ENCODE results near the gene PGP. TPM values are rescaled to one million over a fixed set of nuclear protein-coding genes. Genes with fewer than 3 reads are reported as not detected.

Gene PGP
- polyA plus RNA-seq, 2 of the 4 experiments (the other 2 are of a cell fraction): 13.9 to 33.7 TPM

DNA sequence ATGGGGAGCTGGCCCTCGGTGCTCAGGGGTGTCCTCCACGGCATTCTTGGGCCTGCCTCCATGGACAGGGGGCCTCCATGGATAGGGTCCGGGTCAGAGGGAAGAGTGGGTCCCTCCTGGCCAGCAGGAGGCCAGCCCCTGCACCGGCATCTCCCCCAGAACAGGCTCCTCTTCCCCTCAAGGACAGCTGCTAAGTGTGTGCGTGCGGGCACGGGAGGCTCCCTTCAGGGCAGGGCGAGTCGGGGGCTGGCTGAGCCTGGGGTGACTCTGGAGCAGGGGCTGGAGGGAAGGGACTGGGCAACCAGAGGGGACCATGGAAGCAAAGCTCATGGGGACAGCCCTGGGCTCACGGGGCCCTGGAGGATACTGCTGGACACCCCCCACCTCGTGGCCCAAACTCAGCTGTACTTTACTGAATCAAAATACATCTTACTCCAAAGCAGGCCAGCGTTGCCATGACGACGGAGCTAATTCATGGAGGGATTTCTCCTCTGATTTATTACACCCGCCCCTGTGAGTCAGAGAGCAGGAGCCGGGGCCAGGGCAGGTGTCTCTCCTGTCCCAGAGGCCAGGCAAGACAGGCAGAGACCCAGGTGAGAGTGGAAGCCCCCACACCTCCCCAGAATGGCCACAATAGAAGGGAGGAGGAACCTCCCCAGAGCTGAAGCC is 20.3 kb downstream of the PGP start (continued):
- TF ChIP-seq FOXS1 (CRISPR knock-in tag; IDR thresholded peaks at IDR 0.05) (no peak), KDM5A (IDR thresholded peaks at IDR 0.05) (no peak), MAZ (IDR thresholded peaks at IDR 0.05; ENCODE audit: borderline replicate concordance, low read depth, low read length) (no peak), CBX8 (IDR thresholded peaks at IDR 0.05) (no peak)

DNA sequence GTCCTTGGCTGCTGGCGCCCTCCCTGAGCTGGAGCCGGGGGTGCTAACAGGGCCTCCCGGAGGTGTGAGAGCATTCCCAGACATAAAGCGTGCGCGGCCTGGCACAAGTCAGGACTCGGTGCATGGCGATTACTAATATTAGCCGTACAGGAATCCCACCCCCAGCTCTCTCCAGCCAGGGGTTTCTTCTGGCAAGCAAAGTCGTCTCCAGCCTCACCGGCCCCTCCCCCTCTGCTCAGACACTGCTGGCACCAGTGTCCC is 23.3 kb downstream of the PGP start:
- CTCF ChIA-PET: no interaction called here
- Histone ChIP-seq H3K9me3 (no peaks in the 10 kb centered on the region), H3K4me3 (no peak overlapping the region), H3K4me1 (peaks cover 18% of the 10 kb centered on the region), H3K27ac (no peak overlapping the region), H3K4me2 (no peak overlapping the region)
- ATAC-seq (no peak), FAIRE-seq (no peak), DNase-seq (ENCODE audit: low read depth in 1 of 2, low spot score in 1 of 2) (no peak)
- TF ChIP-seq HOXB13 (CRISPR knock-in tag; IDR thresholded peaks at IDR 0.05; ENCODE audit: low read depth) (no peak), JUN (IDR thresholded peaks at IDR 0.05) (no peak), CEBPB (IDR thresholded peaks at IDR 0.05) (no peak), PHF8 (IDR thresholded peaks at IDR 0.05; ENCODE audit: borderline replicate concordance, low read depth) (no peak), CHD2 (IDR thresholded peaks at IDR 0.05; ENCODE audit: low read length, partially characterized antibody) (no peak), GATA3 (IDR thresholded peaks at IDR 0.05; ENCODE audit: borderline replicate concordance) (no peak), FOSL2 (IDR thresholded peaks at IDR 0.05) (no peak), FOSL2 (CRISPR knock-in tag; IDR thresholded peaks at IDR 0.05) (no peak), ATOH8 (CRISPR knock-in tag; IDR thresholded peaks at IDR 0.05; ENCODE audit: low read depth) (no peak), HDAC2 (IDR thresholded peaks at IDR 0.05) (no peak), NR3C1 (IDR thresholded peaks at IDR 0.05) (no peak), HEYL (CRISPR knock-in tag; IDR thresholded peaks at IDR 0.05) (no peak), KDM5A (IDR thresholded peaks at IDR 0.05) (no peak)
- TF ChIP-seq, protein P1, sequence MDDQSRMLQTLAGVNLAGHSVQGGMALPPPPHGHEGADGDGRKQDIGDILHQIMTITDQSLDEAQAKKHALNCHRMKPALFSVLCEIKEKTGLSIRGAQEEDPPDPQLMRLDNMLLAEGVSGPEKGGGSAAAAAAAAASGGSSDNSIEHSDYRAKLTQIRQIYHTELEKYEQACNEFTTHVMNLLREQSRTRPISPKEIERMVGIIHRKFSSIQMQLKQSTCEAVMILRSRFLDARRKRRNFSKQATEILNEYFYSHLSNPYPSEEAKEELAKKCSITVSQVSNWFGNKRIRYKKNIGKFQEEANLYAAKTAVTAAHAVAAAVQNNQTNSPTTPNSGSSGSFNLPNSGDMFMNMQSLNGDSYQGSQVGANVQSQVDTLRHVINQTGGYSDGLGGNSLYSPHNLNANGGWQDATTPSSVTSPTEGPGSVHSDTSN (IDR thresholded peaks at IDR 0.05): no peak
- 85% methylated on average over 10 of the region's 11 CpGs for WGBS (ENCODE audit: missing lambda C conversion rate)
- POLR2A ChIA-PET: no interaction called here

GRCh38 chr16:2190659-2191445 is 23.8 kb downstream of the PGP start:
- CTCF ChIA-PET: interaction anchor here (1.1 kb wide), 1 partner anchor 310 kb away, joined by 3 read pairs; no protein-coding TSS in a partner anchor
- DNase-seq (ENCODE audit: low read depth in 1 of 2, low spot score in 1 of 2) (no peak), ATAC-seq (no peak), FAIRE-seq (no peak)
- TF ChIP-seq HMGXB4 (CRISPR knock-in tag; IDR thresholded peaks at IDR 0.05; ENCODE audit: borderline replicate concordance): no peak
- TF ChIP-seq ESRRA (IDR thresholded peaks at IDR 0.05; ENCODE audit: borderline replicate concordance, low read length): no peak
- TF ChIP-seq HOXB5 (CRISPR knock-in tag; IDR thresholded peaks at IDR 0.05): no peak
- no peak for TF ChIP-seq CHD2 (IDR thresholded peaks at IDR 0.05; ENCODE audit: low read length, partially characterized antibody)
- no peak for TF ChIP-seq MAX (IDR thresholded peaks at IDR 0.05)
- TF ChIP-seq MAFK (IDR thresholded peaks at IDR 0.05; ENCODE audit: partially characterized antibody): no peak
- TF ChIP-seq CTCF (IDR thresholded peaks at IDR 0.05): no peak
- TF ChIP-seq RAD21 (conservative IDR thresholded peaks at IDR 0.05 in 1 of 2, IDR thresholded peaks at IDR 0.05 in 1 of 2): no peak
- no peak for TF ChIP-seq SREBF2 (IDR thresholded peaks at IDR 0.05)
- 72% methylated on average over 11 of the region's 25 CpGs for WGBS (ENCODE audit: missing lambda C conversion rate)
- Histone ChIP-seq H3K27ac (no peak overlapping the region), H3K4me3 (no peak overlapping the region), H3K9me3 (no peaks in the 10 kb centered on the region), H3K4me2 (no peak overlapping the region), H3K4me1 (peaks cover 17% of the 10 kb centered on the region)
- POLR2A ChIA-PET: no interaction called here
